GM18873 (cell line): Measurements from ENCODE around the gene SNAPC1.

Experiments
- ATAC-seq: cut with Tn5 transposase; IDR thresholded peaks from one replicate; pipeline ENCODE4 v1.9.1; 2021; ENCODE audit warnings: mild to moderate bottlenecking, moderate library complexity, moderate number of reproducible peaks; ENCODE audit not compliant: unreplicated experiment, low FRiP score

Gene SNAPC1

GRCh38 chr14:61803755-61804154, 41.5 kb downstream of the SNAPC1 start:
- no peak for ATAC-seq

GRCh38 chr14:61805451-61805850, 43.2 kb downstream of the SNAPC1 start:
- ATAC-seq: no peak

- ATAC-seq: no peak
These were observed 49.7 kb downstream of the SNAPC1 start for GRCh38 chr14:61811882-61812346.

GRCh38 chr14:61812347-61813095, 50.3 kb downstream of the SNAPC1 start, which contains the start of gene SYT16:
TSS of gene SYT16 (plus strand) at chr14:61812703.
- ATAC-seq: no peak

GRCh38 chr14:61813096-61813606, 50.9 kb downstream of the SNAPC1 start:
- ATAC-seq: no peak

- ATAC-seq: no peak
These were observed 60.2 kb downstream of the SNAPC1 start for GRCh38 chr14:61822458-61822857.

- ATAC-seq: no peak
These were observed 70.6 kb downstream of the SNAPC1 start for GRCh38 chr14:61832783-61833182.

- ATAC-seq: no peak
These were observed 74.0 kb downstream of the SNAPC1 start for GRCh38 chr14:61836184-61836583.

- ATAC-seq: no peak
These were observed 74.6 kb downstream of the SNAPC1 start for GRCh38 chr14:61836807-61837206.

- no peak for ATAC-seq
These were observed 75.4 kb downstream of the SNAPC1 start for GRCh38 chr14:61837336-61838229.

GRCh38 chr14:61838661-61839245, 76.5 kb downstream of the SNAPC1 start:
- ATAC-seq: no peak

- no peak for ATAC-seq
These were observed 77.3 kb downstream of the SNAPC1 start for GRCh38 chr14:61839507-61839906.

- ATAC-seq: no peak
These were observed 78.9 kb downstream of the SNAPC1 start for GRCh38 chr14:61841145-61841544.
